Astrocyte of the hippocampus (primary cell): ENCODE measurements around the gene ZNHIT2.
A peak's percentile ranks its signal among the peaks of the same experiment; 100 is the strongest.
"Not testable (repeated sequence)": the region's sequence is repeated elsewhere in the genome, so short reads cannot be mapped to it uniquely, and the experiment has no call there.

Experiments
- DNase-seq: peaks from one replicate; pipeline ENCODE4 v3.0.0; 2011; ENCODE audit warnings: low read depth, low spot score

The ZNHIT2 gene

GRCh38 chr11:65117206-65118096 lies at the start of gene ZNHIT2:
Gene ZNHIT2, minus strand, starts transcription at chr11:65117701. Its CDS starts 48 bp downstream, at chr11:65117653.
- DNase-seq, result peak; percentile 100

DNA sequence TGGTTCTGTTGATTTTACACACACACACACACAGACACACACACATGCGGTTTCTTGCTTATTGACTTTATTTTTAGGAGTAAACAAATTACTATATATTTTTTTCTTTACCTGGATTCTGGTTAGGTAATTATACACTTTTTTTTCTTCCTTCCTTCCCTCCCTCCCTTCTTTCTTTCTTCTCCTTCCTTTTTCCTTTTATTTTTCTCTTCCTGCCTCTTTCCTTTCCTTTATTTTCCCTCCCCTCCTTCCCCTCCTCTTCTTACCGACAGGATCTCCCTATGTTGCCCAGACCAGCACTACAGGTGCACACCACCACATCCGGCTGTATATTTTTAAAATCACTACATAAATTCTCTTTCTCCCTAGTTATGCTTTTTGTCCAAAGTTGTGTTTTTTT lies 49.4 kb upstream of the ZNHIT2 start:
- no peak for DNase-seq

GRCh38 chr11:65165410-65166317 lies 48.2 kb upstream of the ZNHIT2 start:
- no peak for DNase-seq

DNA sequence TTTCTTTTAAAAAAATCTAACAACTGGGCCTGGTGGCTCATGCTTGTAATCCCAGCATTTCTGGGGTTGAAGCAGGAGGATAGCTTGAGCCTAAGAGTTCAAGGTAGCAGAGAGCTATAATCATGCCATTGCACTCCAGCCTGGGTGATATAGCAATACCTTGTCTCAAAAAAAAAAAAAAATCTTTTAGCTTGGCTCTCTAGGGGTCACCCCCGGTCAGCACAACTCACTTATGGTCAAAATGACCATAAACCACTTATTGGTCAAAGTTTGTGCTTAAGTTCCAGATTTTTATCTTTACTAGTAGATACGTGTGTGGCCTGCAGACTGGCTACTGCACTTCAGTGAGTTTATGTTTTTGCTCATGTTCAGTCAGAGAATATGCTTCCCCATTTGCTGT lies 46.2 kb upstream of the ZNHIT2 start:
- DNase-seq, result no peak

DNA sequence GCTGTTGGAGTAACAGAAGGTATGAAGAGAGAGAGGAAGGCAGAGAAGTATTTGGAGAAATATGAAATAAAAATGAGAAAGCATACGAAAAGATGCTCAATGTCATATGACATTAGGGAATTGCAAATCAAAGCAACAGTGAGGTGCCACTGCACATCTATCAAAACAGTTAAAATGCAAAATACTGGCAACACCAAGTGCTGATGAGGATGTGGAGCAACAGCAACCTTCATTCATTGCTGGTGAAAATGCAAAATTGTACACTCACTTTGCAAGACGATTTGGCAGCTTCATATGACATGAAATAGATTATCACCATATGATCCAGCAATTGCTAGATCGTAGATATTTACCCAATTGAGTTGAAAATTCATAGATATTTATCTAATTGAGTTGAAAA lies 43.1 kb upstream of the ZNHIT2 start:
- no peak for DNase-seq

DNA sequence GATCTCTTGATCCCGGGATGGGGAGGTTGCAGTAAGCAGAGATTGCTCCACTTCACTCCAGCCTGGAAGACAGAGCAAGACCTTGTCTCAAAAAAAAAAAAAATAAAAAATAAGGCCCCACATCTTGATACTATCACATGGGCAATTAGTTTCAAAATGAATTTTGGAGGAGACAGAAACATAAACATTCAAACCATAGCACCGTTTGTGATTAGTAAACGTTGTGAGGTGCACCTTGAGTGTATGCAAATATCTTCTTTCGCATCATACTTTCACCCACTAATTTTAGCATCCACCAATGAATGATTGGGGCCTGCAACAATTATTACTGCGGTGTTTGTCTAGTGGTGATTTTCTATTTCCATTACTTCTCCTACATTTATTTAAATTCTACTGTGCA lies 41.5 kb upstream of the ZNHIT2 start:
- DNase-seq, result no peak

DNA sequence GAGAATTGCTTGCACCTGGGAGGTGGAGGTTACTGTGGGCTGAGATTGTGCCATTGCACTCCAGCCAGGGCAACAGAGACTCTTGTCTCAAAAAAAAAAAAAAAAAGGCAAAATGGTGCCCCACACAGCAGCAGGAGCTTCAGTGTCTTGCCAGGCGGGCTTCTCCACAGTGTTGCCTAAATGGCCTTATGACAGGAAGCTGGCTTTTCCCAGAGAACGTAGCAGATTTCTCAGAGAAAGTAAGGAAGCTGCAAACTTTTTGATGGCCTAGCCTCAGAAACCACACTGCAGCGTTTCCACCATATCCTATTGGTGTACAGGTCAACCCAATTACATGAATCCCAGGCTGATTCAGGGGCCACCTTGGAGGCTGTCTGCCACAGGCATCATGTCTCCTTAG lies 39.8 kb upstream of the ZNHIT2 start:
- DNase-seq, result no peak

DNA sequence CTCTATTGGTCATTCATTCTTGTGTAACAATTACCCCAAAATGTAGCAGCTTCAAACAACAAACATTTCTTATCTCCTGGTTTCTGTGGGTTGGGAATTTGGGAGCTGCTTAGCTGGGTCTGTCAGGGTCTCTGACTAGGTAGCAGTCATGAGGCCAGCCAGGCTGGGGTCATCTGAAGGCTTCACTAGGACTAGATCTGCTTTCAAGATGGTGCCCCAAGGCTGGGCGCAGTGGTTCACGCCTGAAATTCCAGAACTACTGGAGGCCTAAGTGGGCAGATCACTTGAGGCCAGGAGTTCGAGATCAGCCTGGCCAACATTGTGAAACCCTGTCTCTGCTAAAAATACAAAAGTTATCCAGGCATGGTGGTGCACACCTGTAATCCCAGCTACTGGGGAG lies 39.4 kb upstream of the ZNHIT2 start:
- DNase-seq, result no peak

- no peak for DNase-seq
These were observed 38.8 kb upstream of the ZNHIT2 start for GRCh38 chr11:65156256-65156655.

- DNase-seq, result no peak
These were observed 34.6 kb upstream of the ZNHIT2 start for GRCh38 chr11:65152122-65152521.

DNA sequence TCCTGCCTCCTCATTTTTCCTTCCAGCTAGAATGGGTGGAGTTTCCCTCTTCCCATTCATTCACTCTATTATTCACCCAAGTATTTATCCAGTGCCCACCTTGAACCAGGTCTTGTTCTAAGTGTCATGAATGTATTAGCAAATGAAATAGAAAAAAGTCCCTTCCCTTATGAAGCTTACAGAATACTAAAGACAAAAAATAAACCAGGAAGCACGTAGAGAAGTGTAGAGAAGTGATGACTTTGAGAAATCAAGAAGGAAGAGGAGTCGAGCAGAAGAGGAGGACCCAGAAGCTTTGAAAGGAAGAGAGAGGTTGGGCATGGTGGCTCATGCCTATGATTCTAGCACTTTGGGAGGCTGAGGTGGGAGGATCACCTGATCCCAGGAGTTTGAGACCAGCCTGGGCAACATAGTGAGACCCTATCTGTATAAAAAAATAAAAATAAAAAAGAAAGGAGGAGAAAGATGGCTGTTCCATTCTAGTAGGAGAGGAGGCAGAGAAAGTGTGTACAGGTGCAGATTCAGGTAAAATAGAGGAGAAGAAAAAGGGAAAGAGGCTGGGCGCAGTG lies 33.9 kb upstream of the ZNHIT2 start:
- no peak for DNase-seq

DNA sequence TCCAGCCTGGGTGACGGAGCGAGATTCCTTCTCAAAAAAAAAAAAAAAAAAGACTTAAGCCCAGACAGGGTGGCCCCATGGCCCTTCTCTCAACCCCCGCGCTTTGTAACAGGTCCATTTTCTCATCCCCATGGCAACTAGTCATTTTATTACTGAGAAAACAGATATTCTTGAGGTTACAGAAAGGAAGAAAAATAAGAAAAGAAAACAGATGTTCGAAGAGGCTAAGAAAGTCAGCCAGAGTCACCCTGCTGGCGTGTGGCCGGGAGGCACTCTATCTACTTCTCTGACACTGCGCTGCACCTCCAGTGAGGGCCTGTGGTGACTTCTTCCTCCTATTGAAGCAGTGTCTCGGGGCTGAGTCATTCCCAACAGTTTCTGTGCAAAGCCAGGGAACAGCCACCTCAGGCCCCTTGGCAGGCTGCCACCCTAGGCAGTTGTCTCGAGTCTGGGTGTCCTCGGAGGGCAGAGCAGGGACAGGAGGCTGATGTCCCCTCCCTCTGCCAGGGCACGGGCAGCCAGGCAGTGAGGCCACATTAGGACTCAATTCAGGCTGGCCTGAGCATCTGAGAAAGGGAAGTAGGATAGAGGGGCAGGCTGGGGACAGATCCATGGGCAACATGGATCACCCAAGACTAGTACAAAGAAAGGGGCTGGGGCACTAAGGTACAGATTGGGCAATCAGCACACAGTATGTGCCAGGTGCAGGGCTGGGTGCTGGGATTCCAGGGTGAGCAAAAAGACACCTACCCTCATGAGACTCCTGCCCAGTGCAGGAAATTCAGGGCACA lies 33.2 kb upstream of the ZNHIT2 start:
- peak; percentile 90 for DNase-seq

DNA sequence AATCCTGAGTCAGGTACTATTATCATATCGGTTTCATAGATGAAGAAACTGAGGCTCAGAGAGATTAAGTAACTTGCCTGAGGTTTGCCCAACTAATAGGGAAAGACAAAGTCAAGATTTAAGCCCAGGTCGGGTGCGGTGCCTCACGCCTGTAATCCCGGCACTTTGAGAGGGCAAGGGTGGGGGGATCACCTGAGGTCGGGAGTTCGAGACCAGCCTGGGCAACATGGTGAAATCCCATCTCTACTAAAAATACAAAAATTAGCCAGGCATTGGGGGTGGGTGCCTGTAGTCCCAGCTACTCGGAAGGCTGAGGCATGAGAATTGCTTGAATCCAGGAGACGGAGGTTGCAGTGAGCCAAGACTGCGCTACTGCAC lies 32.6 kb upstream of the ZNHIT2 start:
- DNase-seq, result not testable (repeated sequence)

- no peak for DNase-seq
These were observed 31.2 kb upstream of the ZNHIT2 start for GRCh38 chr11:65148657-65149056.

GRCh38 chr11:65147352-65148075 lies 30.0 kb upstream of the ZNHIT2 start:
- no peak for DNase-seq

GRCh38 chr11:65141896-65142494 lies 24.5 kb upstream of the ZNHIT2 start:
- DNase-seq, result no peak

GRCh38 chr11:65136515-65137096 lies 19.1 kb upstream of the ZNHIT2 start:
- DNase-seq, result no peak

DNA sequence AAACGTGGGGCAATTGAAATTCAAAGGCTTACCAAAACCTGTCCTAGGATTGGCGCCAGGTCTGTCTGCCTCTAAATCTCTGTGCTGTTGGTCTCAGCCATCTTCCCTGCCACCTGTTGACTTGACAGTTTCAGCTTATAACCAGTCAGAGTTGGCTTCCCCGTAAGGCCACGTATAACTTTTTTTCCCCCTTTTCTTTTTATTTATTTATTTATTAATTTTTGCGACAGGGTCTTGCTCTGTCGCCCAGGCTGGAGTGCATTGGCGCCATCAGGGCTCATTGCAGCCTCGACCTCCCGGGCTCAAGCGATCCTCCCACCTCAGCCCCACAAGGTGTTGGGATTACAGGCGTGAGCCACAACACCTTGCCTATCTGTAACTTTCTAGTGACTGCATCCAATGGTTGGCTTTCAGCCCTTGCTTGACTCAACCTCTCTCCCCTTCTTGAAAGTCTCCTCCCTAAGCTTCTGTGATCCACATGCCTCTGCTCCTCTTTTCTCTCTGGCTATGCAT lies 18.2 kb upstream of the ZNHIT2 start:
- DNase-seq, result no peak

DNA sequence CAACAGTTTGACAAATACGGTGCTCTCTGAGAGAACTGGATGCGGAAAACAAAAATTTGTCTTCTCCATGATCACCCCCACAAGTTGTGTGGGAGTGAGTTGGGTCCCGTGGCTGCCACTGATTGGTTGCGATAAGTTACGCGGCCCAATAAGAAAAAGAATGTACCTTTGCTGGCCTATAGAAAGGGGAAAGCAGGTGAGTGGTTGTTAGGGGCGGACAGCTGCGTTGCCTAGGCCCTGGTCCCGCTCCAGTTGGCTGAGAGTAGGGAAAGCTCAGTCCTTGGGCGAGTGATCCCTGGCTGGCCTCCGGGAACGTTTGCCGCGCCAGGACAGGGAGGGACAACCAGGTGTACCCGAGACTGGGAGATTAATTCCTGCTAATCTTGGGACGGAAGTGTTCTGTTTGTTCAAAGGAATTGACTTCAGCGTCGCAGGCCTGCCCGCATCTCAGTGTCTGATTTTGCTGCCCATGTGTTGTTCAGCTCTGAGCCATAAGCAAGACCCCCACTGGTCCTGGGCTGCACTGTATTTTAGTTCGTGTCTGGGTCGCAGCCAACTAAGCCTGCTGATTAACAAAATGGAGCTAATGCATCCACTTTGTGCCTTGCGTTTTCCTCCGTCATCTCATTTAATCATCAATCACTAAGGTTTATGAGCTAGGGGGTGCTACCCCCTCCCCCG lies 17.6 kb upstream of the ZNHIT2 start:
- peak; percentile 98 for DNase-seq
